DOHH2 (cell line): Measurements from ENCODE around the gene DIP2C.
"Not testable (repeated sequence)": the region's sequence is repeated elsewhere in the genome, so short reads cannot be mapped to it uniquely, and the experiment has no call there.

Source experiments
- H3F3A ChIP-seq: fragments of 200-600 bp; sonication (generic), shearing (Covaris generic); 2 replicates; pipeline ENCODE4 v1.6.0; 2016; ENCODE audit warnings: antibody characterized with exemption, mild to moderate bottlenecking; ENCODE audit not compliant: control insufficient read depth, insufficient read depth
- H3K27ac ChIP-seq: fragments of 200-600 bp; sonication (generic); 2 replicates; pipeline ENCODE4 v1.5.1; 2014; ENCODE audit warnings: low read depth, mild to moderate bottlenecking, low read length, moderate library complexity
- H3K27me3 ChIP-seq: fragments of 200-600 bp; sonication (generic); 2 replicates; pipeline ENCODE4 v1.6.1; 2014; ENCODE audit warnings: mild to moderate bottlenecking, low read length, mixed read lengths; ENCODE audit not compliant: control insufficient read depth
- H3K36me3 ChIP-seq: fragments of 200-600 bp; sonication (generic); 2 replicates; pipeline ENCODE4 v1.6.1; 2014; ENCODE audit warnings: mild to moderate bottlenecking, low read length, moderate library complexity, mixed read lengths; ENCODE audit not compliant: control insufficient read depth
- H3K4me1 ChIP-seq: fragments of 200-600 bp; sonication (generic); 2 replicates; pipeline ENCODE4 v1.6.1; 2014; ENCODE audit warnings: mild to moderate bottlenecking, low read length, mixed read lengths; ENCODE audit not compliant: control insufficient read depth
- H3K4me2 ChIP-seq: fragments of 200-600 bp; sonication (generic); 2 replicates; pipeline ENCODE4 v1.6.0; 2014; ENCODE audit warnings: mild to moderate bottlenecking, low read length, moderate library complexity
- H3K4me3 ChIP-seq: fragments of 200-600 bp; sonication (generic); 2 replicates; pipeline ENCODE4 v1.5.1; 2014; ENCODE audit warnings: mild to moderate bottlenecking, low read length, mixed read lengths
- H3K79me2 ChIP-seq: fragments of 200-600 bp; sonication (generic); 2 replicates; pipeline ENCODE4 v1.6.1; 2014; ENCODE audit warnings: mild to moderate bottlenecking, low read length, mixed read lengths; ENCODE audit not compliant: control insufficient read depth
- H3K9me2 ChIP-seq: fragments of 200-600 bp; sonication (generic); replicated peaks from 2 replicates; pipeline ENCODE4 v1.6.1; 2014; ENCODE audit warnings: mild to moderate bottlenecking, low read length, mixed read lengths; ENCODE audit not compliant: control insufficient read depth
- H3K9me3 ChIP-seq: fragments of 200-600 bp; sonication (generic); 2 replicates; pipeline ENCODE4 v1.6.1; 2014; ENCODE audit warnings: antibody characterized with exemption, low read length, mixed read lengths; ENCODE audit not compliant: control insufficient read depth, insufficient read depth
- H4K20me1 ChIP-seq: fragments of 200-600 bp; sonication (generic); 2 replicates; pipeline ENCODE4 v1.6.0; 2014; ENCODE audit warnings: low read depth, mild to moderate bottlenecking, antibody characterized with exemption, low read length, moderate library complexity; ENCODE audit not compliant: control insufficient read depth, insufficient read depth
- EZH2phosphoT487 ChIP-seq: fragments of 200-600 bp; sonication (generic); IDR thresholded peaks from 2 replicates; pipeline ENCODE4 v1.6.1; 2017; ENCODE audit warnings: borderline replicate concordance, mild to moderate bottlenecking, antibody characterized with exemption, low read length, moderate library complexity, mixed read lengths
- TF ChIP-seq, protein P1 (sequence below): fragments of 200-600 bp; sonication (generic); IDR thresholded peaks from one replicate; pipeline ENCODE4 v1.5.1; 2014; ENCODE audit warnings: antibody characterized with exemption, mild to moderate bottlenecking, low read depth, low read length; ENCODE audit not compliant: poor library complexity, severe bottlenecking

DIP2C gene

DNA sequence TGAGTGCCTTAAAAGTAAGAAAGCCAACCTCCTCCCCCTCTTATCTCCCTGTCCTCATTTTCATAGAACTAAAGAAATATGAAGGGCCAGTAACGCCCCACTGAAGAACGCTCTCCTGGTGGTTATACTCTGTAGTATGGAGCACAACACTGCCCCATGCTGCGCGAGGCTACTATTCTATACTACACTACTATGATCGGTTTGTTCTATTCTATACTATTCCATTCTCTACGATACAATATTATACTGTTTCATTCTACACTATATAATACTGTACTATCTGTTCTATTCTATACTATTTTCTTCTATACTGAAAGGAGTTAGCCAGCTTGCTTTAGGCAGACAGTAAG lies 34.8 kb downstream of the DIP2C start:
- Histone ChIP-seq H3K27me3 (peaks cover 4% of the 10 kb centered on the region; the same call in 1 of the 2 replicates), H3K4me3 (no peak overlapping the region), H3K79me2 (no peaks in the 10 kb centered on the region), H3K4me1 (no peaks in the 10 kb centered on the region; the same call in 1 of the 2 replicates), H3K27ac (no peak overlapping the region), H3K36me3 (no peaks in the 10 kb centered on the region), H3K4me2 (no peak overlapping the region), H3K9me2 (no peaks in the 10 kb centered on the region), H3K9me3 (no peaks in the 10 kb centered on the region), H3F3A (no peaks in the 10 kb centered on the region), H4K20me1 (no peaks in the 10 kb centered on the region)
- TF ChIP-seq, protein P1, sequence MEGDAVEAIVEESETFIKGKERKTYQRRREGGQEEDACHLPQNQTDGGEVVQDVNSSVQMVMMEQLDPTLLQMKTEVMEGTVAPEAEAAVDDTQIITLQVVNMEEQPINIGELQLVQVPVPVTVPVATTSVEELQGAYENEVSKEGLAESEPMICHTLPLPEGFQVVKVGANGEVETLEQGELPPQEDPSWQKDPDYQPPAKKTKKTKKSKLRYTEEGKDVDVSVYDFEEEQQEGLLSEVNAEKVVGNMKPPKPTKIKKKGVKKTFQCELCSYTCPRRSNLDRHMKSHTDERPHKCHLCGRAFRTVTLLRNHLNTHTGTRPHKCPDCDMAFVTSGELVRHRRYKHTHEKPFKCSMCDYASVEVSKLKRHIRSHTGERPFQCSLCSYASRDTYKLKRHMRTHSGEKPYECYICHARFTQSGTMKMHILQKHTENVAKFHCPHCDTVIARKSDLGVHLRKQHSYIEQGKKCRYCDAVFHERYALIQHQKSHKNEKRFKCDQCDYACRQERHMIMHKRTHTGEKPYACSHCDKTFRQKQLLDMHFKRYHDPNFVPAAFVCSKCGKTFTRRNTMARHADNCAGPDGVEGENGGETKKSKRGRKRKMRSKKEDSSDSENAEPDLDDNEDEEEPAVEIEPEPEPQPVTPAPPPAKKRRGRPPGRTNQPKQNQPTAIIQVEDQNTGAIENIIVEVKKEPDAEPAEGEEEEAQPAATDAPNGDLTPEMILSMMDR, result no peak
- no peak for TF ChIP-seq EZH2phosphoT487

DNA sequence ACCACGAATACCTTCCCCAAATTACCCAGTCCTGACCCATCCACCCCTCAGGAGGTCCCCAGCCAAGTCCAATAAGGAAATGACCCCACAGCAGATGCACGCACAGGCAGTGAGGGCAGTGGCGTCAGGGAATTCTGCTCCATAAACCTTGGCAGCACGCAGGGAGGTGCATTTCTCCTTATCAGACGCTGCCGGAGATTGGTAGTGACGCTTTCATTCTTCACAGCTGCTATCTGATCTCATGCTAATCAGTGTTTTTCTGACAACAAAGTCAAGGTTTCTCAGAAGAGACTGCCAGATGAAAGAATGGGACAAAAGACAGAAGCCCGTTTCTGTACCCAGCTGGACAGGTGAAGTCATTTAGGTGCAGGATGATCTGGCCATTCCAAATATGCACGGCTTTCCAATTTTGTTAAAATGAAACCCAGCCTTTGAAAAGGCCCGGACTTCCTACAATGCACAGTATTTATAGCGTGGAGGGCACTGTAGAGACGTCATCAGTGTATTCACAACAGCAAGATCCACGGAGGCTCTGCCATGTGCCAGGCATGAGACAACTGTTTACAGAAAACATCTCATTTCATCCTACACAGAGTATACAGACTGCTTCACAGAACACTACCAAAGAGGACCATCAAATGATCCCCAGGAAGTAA lies 35.3 kb downstream of the DIP2C start:
- no peak overlapping the region for H3K4me2 ChIP-seq
- H3K27me3 ChIP-seq, result peaks cover 4% of the 10 kb centered on the region; the same call in 1 of the 2 replicates
- no peaks in the 10 kb centered on the region for H4K20me1 ChIP-seq
- H3K4me3 ChIP-seq, result no peak overlapping the region
- no peaks in the 10 kb centered on the region for H3K36me3 ChIP-seq
- no peaks in the 10 kb centered on the region for H3K4me1 ChIP-seq
- H3K79me2 ChIP-seq, result no peaks in the 10 kb centered on the region
- TF ChIP-seq, protein P1, result no peak
- TF ChIP-seq EZH2phosphoT487, result no peak
- no peaks in the 10 kb centered on the region for H3K9me3 ChIP-seq
- no peaks in the 10 kb centered on the region for H3F3A ChIP-seq
- H3K27ac ChIP-seq, result no peak overlapping the region
- H3K9me2 ChIP-seq, result no peaks in the 10 kb centered on the region

DNA sequence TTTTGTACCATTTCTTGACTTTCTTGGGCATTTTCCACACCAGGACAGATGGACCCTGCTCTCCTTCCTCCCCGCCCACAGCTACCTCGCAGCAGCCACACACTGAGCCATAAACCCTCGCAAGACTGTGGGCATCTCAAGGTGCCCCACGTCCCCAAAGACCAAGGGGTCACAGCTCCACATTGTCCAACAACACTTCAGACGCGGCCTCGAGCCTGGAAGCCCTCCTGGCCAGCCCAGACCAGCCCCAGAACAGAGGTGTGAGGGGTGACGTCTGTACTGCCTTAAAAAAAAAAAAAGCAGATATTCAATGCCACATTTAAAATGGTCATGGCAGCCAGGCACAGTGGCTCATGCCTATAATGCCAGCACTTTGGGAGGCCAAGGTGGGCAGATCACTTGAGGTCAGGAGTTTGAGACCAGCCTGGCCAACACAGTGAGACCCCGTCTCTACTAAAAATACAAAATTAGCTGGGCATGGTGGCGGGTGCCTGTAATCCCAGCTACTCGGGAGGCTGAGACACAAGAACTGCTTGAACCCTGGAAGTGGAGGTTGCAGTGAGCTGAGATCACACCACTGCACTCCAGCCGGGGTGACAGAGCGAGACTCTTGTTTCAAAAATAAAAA lies 36.5 kb downstream of the DIP2C start:
- H3K4me1 ChIP-seq, H3K27me3 ChIP-seq, H3K79me2 ChIP-seq, H4K20me1 ChIP-seq, H3K4me2 ChIP-seq, H3F3A ChIP-seq, H3K9me3 ChIP-seq, H3K9me2 ChIP-seq, H3K36me3 ChIP-seq, H3K27ac ChIP-seq, H3K4me3 ChIP-seq: not testable (repeated sequence)

DNA sequence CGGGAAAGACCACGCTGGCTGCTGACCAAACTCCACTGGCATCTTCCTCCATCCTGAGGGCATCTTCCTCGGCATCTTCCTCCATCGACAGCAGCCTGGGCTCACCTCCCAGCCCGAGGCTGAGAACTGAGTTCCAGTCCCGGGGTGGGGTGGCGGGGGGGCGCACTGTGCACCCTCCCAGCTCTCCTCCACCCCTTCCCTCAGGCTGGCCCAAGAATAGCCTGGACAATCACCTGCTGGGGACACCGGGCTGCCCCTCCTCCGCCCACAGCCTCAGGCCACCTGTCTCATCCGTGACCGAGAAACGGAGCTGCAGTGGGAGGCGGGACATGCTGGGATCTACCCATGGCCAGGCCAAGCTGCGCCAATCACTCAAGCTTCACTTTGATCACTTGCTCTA lies 37.2 kb downstream of the DIP2C start:
- peaks cover 4% of the 10 kb centered on the region; the same call in 1 of the 2 replicates for H3K27me3 ChIP-seq
- H3K4me3 ChIP-seq, result no peak overlapping the region
- no peaks in the 10 kb centered on the region for H3F3A ChIP-seq
- TF ChIP-seq, protein P1, result no peak
- TF ChIP-seq EZH2phosphoT487, result no peak
- H3K36me3 ChIP-seq, result no peaks in the 10 kb centered on the region
- H3K4me2 ChIP-seq, result no peak overlapping the region
- no peaks in the 10 kb centered on the region for H3K4me1 ChIP-seq
- no peaks in the 10 kb centered on the region for H3K79me2 ChIP-seq
- H3K9me2 ChIP-seq, result no peaks in the 10 kb centered on the region
- no peak overlapping the region for H3K27ac ChIP-seq
- no peaks in the 10 kb centered on the region; the same call in 1 of the 2 replicates for H3K9me3 ChIP-seq
- H4K20me1 ChIP-seq, result no peaks in the 10 kb centered on the region
